WTC11 (cell line): ENCODE data around the gene BECN2. TPM values are rescaled to one million over a fixed set of nuclear protein-coding genes. Genes with fewer than 3 reads are reported as not detected.

ENCODE experiments used
- ATAC-seq: fragments of 200-7000 bp; cut with Tn5 transposase; 2 replicates; pipeline ENCODE4 v1.10.0; 2021; ENCODE audit warnings: mild to moderate bottlenecking, moderate library complexity
- CTCF ChIA-PET: fragments of 300-600 bp; sonication (Branson Sonifier 250); formaldehyde crosslinking; loops from one replicate; lab custom pipeline; 2021; ENCODE audit warnings: antibody characterized with exemption; lab: Charles Lee
- POLR2A ChIA-PET: fragments of 350-600 bp; sonication (Branson Sonifier 250); formaldehyde crosslinking; loops from one replicate; lab custom pipeline; 2021; ENCODE audit warnings: antibody characterized with exemption; lab: Charles Lee
- DNase-seq: peaks from one replicate; pipeline ENCODE4 v3.0.0; 2021; ENCODE audit warnings: low spot score
- H3K27ac Mint-ChIP-seq: 2 replicates; pipeline ENCODE4 v1.8.0; 2021; ENCODE audit warnings: mixed read lengths
- H3K27me3 Mint-ChIP-seq: 2 replicates; pipeline ENCODE4 v1.8.0; 2021; ENCODE audit warnings: low read depth, mild to moderate bottlenecking, moderate library complexity, mixed read lengths
- H3K36me3 Mint-ChIP-seq: 2 replicates; pipeline ENCODE4 v1.8.0; 2021; ENCODE audit warnings: mixed read lengths
- H3K4me1 Mint-ChIP-seq: 2 replicates; pipeline ENCODE4 v1.8.0; 2022; ENCODE audit warnings: mixed read lengths
- H3K4me3 Mint-ChIP-seq: 2 replicates; pipeline ENCODE4 v1.8.0; 2021; ENCODE audit warnings: mild to moderate bottlenecking, moderate library complexity, mixed read lengths
- H3K9me3 Mint-ChIP-seq: 2 replicates; pipeline ENCODE4 v1.8.0; 2021; ENCODE audit warnings: mixed read lengths
- AR ChIP-seq: fragments of 250-450 bp; sonication (Bioruptor Pico); IDR thresholded peaks from 2 replicates; pipeline ENCODE4 v1.9.0; 2021; ENCODE audit warnings: mild to moderate bottlenecking
- ATF1 ChIP-seq: sonication (generic); formaldehyde crosslinking; IDR thresholded peaks from 2 replicates; pipeline ENCODE4 v1.8.1; 2023; ENCODE audit warnings: mild to moderate bottlenecking, moderate library complexity, missing genetic modification reagents
- ATF6 ChIP-seq: sonication (generic); formaldehyde crosslinking; IDR thresholded peaks from 2 replicates; pipeline ENCODE4 v1.8.1; 2023; ENCODE audit warnings: mild to moderate bottlenecking, missing genetic modification reagents
- ERG ChIP-seq: fragments of 250-450 bp; sonication (Bioruptor Pico); IDR thresholded peaks from 2 replicates; pipeline ENCODE4 v1.8.0; 2021; ENCODE audit warnings: mild to moderate bottlenecking
- ESRRA ChIP-seq: sonication (generic); formaldehyde crosslinking; IDR thresholded peaks from 2 replicates; pipeline ENCODE4 v1.8.1; 2022; ENCODE audit warnings: mild to moderate bottlenecking, missing genetic modification reagents, borderline replicate concordance
- JUN ChIP-seq: sonication (generic); formaldehyde crosslinking; IDR thresholded peaks from 2 replicates; pipeline ENCODE4 v1.8.0; 2023; ENCODE audit warnings: mild to moderate bottlenecking, missing genetic modification reagents
- NR1H2 ChIP-seq: sonication (generic); formaldehyde crosslinking; IDR thresholded peaks from 2 replicates; pipeline ENCODE4 v1.9.0; 2021; ENCODE audit warnings: mild to moderate bottlenecking, moderate library complexity, missing genetic modification reagents
- RELA ChIP-seq: sonication (generic); formaldehyde crosslinking; IDR thresholded peaks from 2 replicates; pipeline ENCODE4 v1.8.1; 2022; ENCODE audit warnings: missing genetic modification reagents, mild to moderate bottlenecking, borderline replicate concordance
- RORB ChIP-seq: fragments of 250-450 bp; sonication (Bioruptor Pico); IDR thresholded peaks from 2 replicates; pipeline ENCODE4 v1.9.0; 2021; ENCODE audit warnings: mild to moderate bottlenecking
- SMAD4 ChIP-seq: sonication (generic); formaldehyde crosslinking; IDR thresholded peaks from 2 replicates; pipeline ENCODE4 v1.8.0; 2022; ENCODE audit warnings: mild to moderate bottlenecking, missing genetic modification reagents
- SOX15 ChIP-seq: fragments of 250-450 bp; sonication (Bioruptor Pico); IDR thresholded peaks from 2 replicates; pipeline ENCODE4 v1.9.0; 2021; ENCODE audit warnings: mild to moderate bottlenecking
- ZBTB21 ChIP-seq: sonication (generic); formaldehyde crosslinking; IDR thresholded peaks from 2 replicates; pipeline ENCODE4 v1.8.1; 2023; ENCODE audit warnings: mild to moderate bottlenecking, missing genetic modification reagents, borderline replicate concordance
- ZNF219 ChIP-seq: sonication (generic); formaldehyde crosslinking; IDR thresholded peaks from 2 replicates; pipeline ENCODE4 v1.8.0; 2023; ENCODE audit warnings: missing genetic modification reagents, mild to moderate bottlenecking, borderline replicate concordance
- ZNF281 ChIP-seq: sonication (generic); formaldehyde crosslinking; IDR thresholded peaks from 2 replicates; pipeline ENCODE4 v1.8.0; 2023; ENCODE audit warnings: mild to moderate bottlenecking, missing genetic modification reagents
- ZNF317 ChIP-seq: sonication (generic); formaldehyde crosslinking; IDR thresholded peaks from 2 replicates; pipeline ENCODE4 v1.8.1; 2023; ENCODE audit warnings: low read depth, mild to moderate bottlenecking, moderate library complexity, missing genetic modification reagents, borderline replicate concordance
- ZNF396 ChIP-seq: fragments of 250-450 bp; sonication (Bioruptor Pico); IDR thresholded peaks from 2 replicates; pipeline ENCODE4 v1.8.0; 2021; ENCODE audit warnings: mild to moderate bottlenecking, moderate library complexity, borderline replicate concordance
- ZNF423 ChIP-seq: fragments of 250-450 bp; sonication (Bioruptor Pico); IDR thresholded peaks from 2 replicates; pipeline ENCODE4 v2.1.2; 2022; ENCODE audit warnings: mild to moderate bottlenecking, moderate library complexity
- total RNA-seq: library from RNA; stranded (reverse); gene quantifications from 3 replicates; pipeline ENCODE4 v1.2.3, GENCODE V29; 2021

BECN2 gene
- total RNA-seq, 1 experiment from 2014 or later, result not detected

- ChIA-PET CTCF (no interaction called here), POLR2A (interaction anchor here (0.6 to 0.7 kb wide), 2 partner anchors 48 to 1161 kb away, joined by 3 to 4 read pairs; no protein-coding TSS in a partner anchor)
- Mint-ChIP-seq H3K36me3 (no peaks in the 10 kb centered on the region), H3K4me3 (no peak overlapping the region), H3K27me3 (no peaks in the 10 kb centered on the region), H3K4me1 (no peaks in the 10 kb centered on the region), H3K9me3 (no peaks in the 10 kb centered on the region), H3K27ac (no peak overlapping the region)
- ATAC-seq, result no peak
- TF ChIP-seq NR1H2 (CRISPR knock-in tag) (no peak), RELA (CRISPR knock-in tag) (no peak), ZNF423 (CRISPR knock-in tag) (no peak), ERG (CRISPR knock-in tag) (no peak), ZNF317 (CRISPR knock-in tag) (no peak)
- no peak for DNase-seq
Observed at GRCh38 chr1:241962153-241962552, 4.6 kb downstream of the BECN2 start.

GRCh38 chr1:241963722-241964121, 6.2 kb downstream of the BECN2 start:
- ATAC-seq, result no peak

More at GRCh38 chr1:241963722-241964121, 6.2 kb downstream of the BECN2 start:
- H3K27me3 Mint-ChIP-seq, result no peaks in the 10 kb centered on the region
- no peaks in the 10 kb centered on the region for H3K4me1 Mint-ChIP-seq
- H3K9me3 Mint-ChIP-seq, result no peaks in the 10 kb centered on the region
- no peak for DNase-seq
- no peak overlapping the region for H3K4me3 Mint-ChIP-seq
- no peak for TF ChIP-seq ZNF396 (CRISPR knock-in tag)
- no peak for TF ChIP-seq ZBTB21 (CRISPR knock-in tag)
- no peak for TF ChIP-seq RORB (CRISPR knock-in tag)
- no peak for TF ChIP-seq SMAD4
- TF ChIP-seq ZNF281 (CRISPR knock-in tag), result no peak
- TF ChIP-seq AR (CRISPR knock-in tag), result no peak
- TF ChIP-seq JUN (CRISPR knock-in tag), result no peak
- TF ChIP-seq ATF6 (CRISPR knock-in tag), result no peak
- TF ChIP-seq ATF1 (CRISPR knock-in tag), result no peak
- no peak for TF ChIP-seq ZNF423 (CRISPR knock-in tag)
- TF ChIP-seq SOX15 (CRISPR knock-in tag), result no peak
- no peak for TF ChIP-seq ESRRA (CRISPR knock-in tag)
- no peak for TF ChIP-seq ZNF219
- POLR2A ChIA-PET, result no interaction called here
- CTCF ChIA-PET, result no interaction called here
- no peaks in the 10 kb centered on the region for H3K36me3 Mint-ChIP-seq
- no peak overlapping the region for H3K27ac Mint-ChIP-seq
